GM23338 (cell line): ENCODE data around the gene DCAF7. TPM values are rescaled to one million over a fixed set of nuclear protein-coding genes. Genes with fewer than 3 reads are reported as not detected.

Experiments
- ATAC-seq: fragments of 200-7000 bp; cut with Tn5 transposase; 3 replicates; pipeline ENCODE4 v1.9.1; 2020
- DNase-seq: peaks from one replicate; pipeline ENCODE4 v3.0.0-alpha.2; 2015; ENCODE audit warnings: low spot score
- H2AFZ ChIP-seq: fragments of 200-600 bp; sonication (generic); 2 replicates; pipeline ENCODE4 v1.8.0; 2016; ENCODE audit warnings: antibody characterized with exemption, mild to moderate bottlenecking, moderate library complexity
- H3F3A ChIP-seq: fragments of 200-600 bp; sonication (generic); replicated peaks from 2 replicates; pipeline ENCODE4 v1.8.0; 2017; ENCODE audit warnings: antibody characterized with exemption, mixed run types, low read depth
- H3K27ac ChIP-seq: fragments of 200-600 bp; sonication (generic); 2 replicates; pipeline ENCODE4 v1.6.1; 2016; ENCODE audit warnings: low read depth
- H3K27me3 ChIP-seq: fragments of 200-600 bp; sonication (generic); 2 replicates; pipeline ENCODE4 v1.8.0; 2016; ENCODE audit warnings: mild to moderate bottlenecking, mixed run types, moderate library complexity; ENCODE audit not compliant: insufficient read depth
- H3K36me3 ChIP-seq: fragments of 200-600 bp; sonication (generic); 2 replicates; pipeline ENCODE4 v1.8.0; 2016; ENCODE audit warnings: mild to moderate bottlenecking; ENCODE audit not compliant: insufficient read depth
- H3K4me1 ChIP-seq: fragments of 200-600 bp; sonication (generic); 2 replicates; pipeline ENCODE4 v1.8.0; 2016; ENCODE audit warnings: mild to moderate bottlenecking, moderate library complexity; ENCODE audit not compliant: insufficient read depth
- H3K4me2 ChIP-seq: fragments of 200-600 bp; sonication (generic); 2 replicates; pipeline ENCODE4 v1.7.1; 2017; ENCODE audit warnings: mixed run types
- H3K4me3 ChIP-seq: fragments of 200-600 bp; sonication (generic); 2 replicates; pipeline ENCODE4 v1.6.1; 2016; ENCODE audit warnings: mixed run types
- H3K79me2 ChIP-seq: fragments of 200-600 bp; sonication (generic); replicated peaks from 2 replicates; pipeline ENCODE4 v1.8.0; 2017; ENCODE audit warnings: mild to moderate bottlenecking; ENCODE audit not compliant: insufficient read depth
- H3K9me2 ChIP-seq: fragments of 200-600 bp; sonication (generic); 2 replicates; pipeline ENCODE4 v1.8.0; 2017; ENCODE audit not compliant: insufficient read depth
- H4K20me1 ChIP-seq: fragments of 200-600 bp; sonication (generic); replicated peaks from 2 replicates; pipeline ENCODE4 v1.8.0; 2017; ENCODE audit warnings: mild to moderate bottlenecking; ENCODE audit not compliant: insufficient read depth
- H3K27ac Mint-ChIP-seq: 2 replicates; pipeline ENCODE4 v1.8.0; 2020; ENCODE audit warnings: inconsistent platforms, mild to moderate bottlenecking, moderate library complexity, mixed read lengths
- H3K27me3 Mint-ChIP-seq: 3 replicates; pipeline ENCODE4 v1.8.0; 2022; ENCODE audit warnings: low read depth, mild to moderate bottlenecking, moderate library complexity, mixed read lengths, inconsistent platforms; ENCODE audit not compliant: insufficient read depth, poor library complexity
- H3K36me3 Mint-ChIP-seq: 3 replicates; pipeline ENCODE4 v1.8.0; 2021; ENCODE audit warnings: low read depth, mild to moderate bottlenecking, inconsistent platforms, moderate library complexity, mixed read lengths
- H3K4me1 Mint-ChIP-seq: 3 replicates; pipeline ENCODE4 v1.8.0; 2020; ENCODE audit warnings: mild to moderate bottlenecking, inconsistent platforms, mixed read lengths
- H3K4me3 Mint-ChIP-seq: 3 replicates; pipeline ENCODE4 v1.8.0; 2021; ENCODE audit warnings: moderate library complexity, mild to moderate bottlenecking, inconsistent platforms, mixed read lengths
- H3K9me3 Mint-ChIP-seq: 3 replicates; pipeline ENCODE4 v1.8.0; 2020; ENCODE audit warnings: moderate library complexity, mild to moderate bottlenecking, inconsistent platforms, mixed read lengths
- CREB1 ChIP-seq: fragments of 250-450 bp; sonication (Bioruptor Pico); IDR thresholded peaks from 2 replicates; pipeline ENCODE4 v1.5.0; 2020; ENCODE audit warnings: low read depth, mild to moderate bottlenecking, moderate library complexity
- ETS1 ChIP-seq: IDR thresholded peaks from 2 replicates; pipeline ENCODE4 v1.6.1; 2016; ENCODE audit warnings: antibody characterized with exemption
- EZH2 ChIP-seq: fragments of 200-600 bp; sonication (generic); IDR thresholded peaks from one replicate; pipeline ENCODE4 v1.8.0; 2017; ENCODE audit warnings: antibody characterized with exemption, mild to moderate bottlenecking, low read depth; ENCODE audit not compliant: unreplicated experiment
- EZH2phosphoT487 ChIP-seq: fragments of 200-600 bp; sonication (generic); IDR thresholded peaks from one replicate; pipeline ENCODE4 v1.8.1; 2018; ENCODE audit warnings: antibody characterized with exemption; ENCODE audit not compliant: unreplicated experiment
- JUNB ChIP-seq: IDR thresholded peaks from one replicate; pipeline ENCODE4 v1.6.1; 2016; ENCODE audit warnings: antibody characterized with exemption; ENCODE audit not compliant: unreplicated experiment
- NANOG ChIP-seq: IDR thresholded peaks from 2 replicates; pipeline ENCODE4 v1.6.1; 2016; ENCODE audit warnings: antibody characterized with exemption, borderline replicate concordance
- POLR2AphosphoS5 ChIP-seq: IDR thresholded peaks from 2 replicates; pipeline ENCODE4 v1.6.1; 2016; ENCODE audit warnings: antibody characterized with exemption, low read depth
- STAT1 ChIP-seq: IDR thresholded peaks from one replicate; pipeline ENCODE4 v1.6.1; 2016; ENCODE audit warnings: antibody characterized with exemption; ENCODE audit not compliant: unreplicated experiment
- ZNF114 ChIP-seq: fragments of 250-450 bp; sonication (Bioruptor Pico); IDR thresholded peaks from 2 replicates; pipeline ENCODE4 v1.5.0; 2020; ENCODE audit warnings: mild to moderate bottlenecking, moderate library complexity
- ZNF331 ChIP-seq: fragments of 250-450 bp; sonication (Bioruptor Pico); IDR thresholded peaks from 2 replicates; pipeline ENCODE4 v1.5.0; 2020; ENCODE audit warnings: low read depth, mild to moderate bottlenecking, moderate library complexity
- polyA plus RNA-seq: library from polyadenylated mRNA; unstranded; fragments of >200 nt; fragmentation: Nextera tagmentation; extraction: Ambion mirVana; gene quantifications from 2 replicates; pipeline ENCODE4 v1.2.1, GENCODE V29; 2016
- total RNA-seq: library from RNA; depleted of rRNA; stranded (reverse); fragments of >200 nt; shearing (Covaris generic); gene quantifications from 2 replicates; pipeline ENCODE4 v1.2.3, GENCODE V29; 2014
- TF ChIP-seq, protein P1 (sequence below), 2 experiments: fragments of 200-600 bp in 1 of 2; sonication (generic) in 1 of 2; conservative IDR thresholded peaks; 2 replicates each; pipeline versions ENCODE4 v1.5.1 to v1.6.1; 2016 to 2017; ENCODE audit warnings: antibody characterized with exemption in 2 of 2, low read depth in 2 of 2, mild to moderate bottlenecking in 2 of 2, moderate library complexity in 1 of 2
- TF ChIP-seq, protein P2 (sequence below): fragments of 250-450 bp; sonication (Bioruptor Pico); IDR thresholded peaks from 2 replicates; pipeline ENCODE4 v1.5.0; 2020; ENCODE audit warnings: mild to moderate bottlenecking, moderate library complexity
- TF ChIP-seq, protein P3 (sequence below): IDR thresholded peaks from one replicate; pipeline ENCODE4 v1.6.1; 2018; ENCODE audit warnings: antibody characterized with exemption; ENCODE audit not compliant: unreplicated experiment

DCAF7 gene
- total and polyA plus RNA-seq, 2 experiments from 2014 or later = 31.3 to 60.1 TPM

GRCh38 chr17:63519972-63520882, 30.1 kb upstream of the DCAF7 start:
- Histone ChIP-seq H3K4me2 (peak overlapping the region; percentile 32; the same call in 1 of the 2 replicates), H3K4me3 (no peak overlapping the region), H3K79me2 (no peaks in the 10 kb centered on the region), H4K20me1 (no peaks in the 10 kb centered on the region), H3K9me2 (no peaks in the 10 kb centered on the region), H3K27ac (no peak overlapping the region), H2AFZ (no peak overlapping the region), H3K36me3 (no peaks in the 10 kb centered on the region), H3K27me3 (no peaks in the 10 kb centered on the region), H3K4me1 (0 out of 2 replicates have a peak, but pooled peaks cover 4% of the 10 kb centered on the region), H3F3A (no peaks in the 10 kb centered on the region)
- TF ChIP-seq CREB1 (no peak), ZNF114 (CRISPR knock-in tag) (no peak), NANOG (no peak), JUNB (no peak), ZNF331 (CRISPR knock-in tag) (no peak), EZH2 (no peak), ETS1 (no peak), EZH2phosphoT487 (no peak), POLR2AphosphoS5 (no peak), STAT1 (no peak)
- TF ChIP-seq, protein P1, sequence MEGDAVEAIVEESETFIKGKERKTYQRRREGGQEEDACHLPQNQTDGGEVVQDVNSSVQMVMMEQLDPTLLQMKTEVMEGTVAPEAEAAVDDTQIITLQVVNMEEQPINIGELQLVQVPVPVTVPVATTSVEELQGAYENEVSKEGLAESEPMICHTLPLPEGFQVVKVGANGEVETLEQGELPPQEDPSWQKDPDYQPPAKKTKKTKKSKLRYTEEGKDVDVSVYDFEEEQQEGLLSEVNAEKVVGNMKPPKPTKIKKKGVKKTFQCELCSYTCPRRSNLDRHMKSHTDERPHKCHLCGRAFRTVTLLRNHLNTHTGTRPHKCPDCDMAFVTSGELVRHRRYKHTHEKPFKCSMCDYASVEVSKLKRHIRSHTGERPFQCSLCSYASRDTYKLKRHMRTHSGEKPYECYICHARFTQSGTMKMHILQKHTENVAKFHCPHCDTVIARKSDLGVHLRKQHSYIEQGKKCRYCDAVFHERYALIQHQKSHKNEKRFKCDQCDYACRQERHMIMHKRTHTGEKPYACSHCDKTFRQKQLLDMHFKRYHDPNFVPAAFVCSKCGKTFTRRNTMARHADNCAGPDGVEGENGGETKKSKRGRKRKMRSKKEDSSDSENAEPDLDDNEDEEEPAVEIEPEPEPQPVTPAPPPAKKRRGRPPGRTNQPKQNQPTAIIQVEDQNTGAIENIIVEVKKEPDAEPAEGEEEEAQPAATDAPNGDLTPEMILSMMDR (conservative IDR thresholded peaks at IDR 0.05; ENCODE audit: low read depth in 2 of 2) = no peak
- TF ChIP-seq, protein P2, sequence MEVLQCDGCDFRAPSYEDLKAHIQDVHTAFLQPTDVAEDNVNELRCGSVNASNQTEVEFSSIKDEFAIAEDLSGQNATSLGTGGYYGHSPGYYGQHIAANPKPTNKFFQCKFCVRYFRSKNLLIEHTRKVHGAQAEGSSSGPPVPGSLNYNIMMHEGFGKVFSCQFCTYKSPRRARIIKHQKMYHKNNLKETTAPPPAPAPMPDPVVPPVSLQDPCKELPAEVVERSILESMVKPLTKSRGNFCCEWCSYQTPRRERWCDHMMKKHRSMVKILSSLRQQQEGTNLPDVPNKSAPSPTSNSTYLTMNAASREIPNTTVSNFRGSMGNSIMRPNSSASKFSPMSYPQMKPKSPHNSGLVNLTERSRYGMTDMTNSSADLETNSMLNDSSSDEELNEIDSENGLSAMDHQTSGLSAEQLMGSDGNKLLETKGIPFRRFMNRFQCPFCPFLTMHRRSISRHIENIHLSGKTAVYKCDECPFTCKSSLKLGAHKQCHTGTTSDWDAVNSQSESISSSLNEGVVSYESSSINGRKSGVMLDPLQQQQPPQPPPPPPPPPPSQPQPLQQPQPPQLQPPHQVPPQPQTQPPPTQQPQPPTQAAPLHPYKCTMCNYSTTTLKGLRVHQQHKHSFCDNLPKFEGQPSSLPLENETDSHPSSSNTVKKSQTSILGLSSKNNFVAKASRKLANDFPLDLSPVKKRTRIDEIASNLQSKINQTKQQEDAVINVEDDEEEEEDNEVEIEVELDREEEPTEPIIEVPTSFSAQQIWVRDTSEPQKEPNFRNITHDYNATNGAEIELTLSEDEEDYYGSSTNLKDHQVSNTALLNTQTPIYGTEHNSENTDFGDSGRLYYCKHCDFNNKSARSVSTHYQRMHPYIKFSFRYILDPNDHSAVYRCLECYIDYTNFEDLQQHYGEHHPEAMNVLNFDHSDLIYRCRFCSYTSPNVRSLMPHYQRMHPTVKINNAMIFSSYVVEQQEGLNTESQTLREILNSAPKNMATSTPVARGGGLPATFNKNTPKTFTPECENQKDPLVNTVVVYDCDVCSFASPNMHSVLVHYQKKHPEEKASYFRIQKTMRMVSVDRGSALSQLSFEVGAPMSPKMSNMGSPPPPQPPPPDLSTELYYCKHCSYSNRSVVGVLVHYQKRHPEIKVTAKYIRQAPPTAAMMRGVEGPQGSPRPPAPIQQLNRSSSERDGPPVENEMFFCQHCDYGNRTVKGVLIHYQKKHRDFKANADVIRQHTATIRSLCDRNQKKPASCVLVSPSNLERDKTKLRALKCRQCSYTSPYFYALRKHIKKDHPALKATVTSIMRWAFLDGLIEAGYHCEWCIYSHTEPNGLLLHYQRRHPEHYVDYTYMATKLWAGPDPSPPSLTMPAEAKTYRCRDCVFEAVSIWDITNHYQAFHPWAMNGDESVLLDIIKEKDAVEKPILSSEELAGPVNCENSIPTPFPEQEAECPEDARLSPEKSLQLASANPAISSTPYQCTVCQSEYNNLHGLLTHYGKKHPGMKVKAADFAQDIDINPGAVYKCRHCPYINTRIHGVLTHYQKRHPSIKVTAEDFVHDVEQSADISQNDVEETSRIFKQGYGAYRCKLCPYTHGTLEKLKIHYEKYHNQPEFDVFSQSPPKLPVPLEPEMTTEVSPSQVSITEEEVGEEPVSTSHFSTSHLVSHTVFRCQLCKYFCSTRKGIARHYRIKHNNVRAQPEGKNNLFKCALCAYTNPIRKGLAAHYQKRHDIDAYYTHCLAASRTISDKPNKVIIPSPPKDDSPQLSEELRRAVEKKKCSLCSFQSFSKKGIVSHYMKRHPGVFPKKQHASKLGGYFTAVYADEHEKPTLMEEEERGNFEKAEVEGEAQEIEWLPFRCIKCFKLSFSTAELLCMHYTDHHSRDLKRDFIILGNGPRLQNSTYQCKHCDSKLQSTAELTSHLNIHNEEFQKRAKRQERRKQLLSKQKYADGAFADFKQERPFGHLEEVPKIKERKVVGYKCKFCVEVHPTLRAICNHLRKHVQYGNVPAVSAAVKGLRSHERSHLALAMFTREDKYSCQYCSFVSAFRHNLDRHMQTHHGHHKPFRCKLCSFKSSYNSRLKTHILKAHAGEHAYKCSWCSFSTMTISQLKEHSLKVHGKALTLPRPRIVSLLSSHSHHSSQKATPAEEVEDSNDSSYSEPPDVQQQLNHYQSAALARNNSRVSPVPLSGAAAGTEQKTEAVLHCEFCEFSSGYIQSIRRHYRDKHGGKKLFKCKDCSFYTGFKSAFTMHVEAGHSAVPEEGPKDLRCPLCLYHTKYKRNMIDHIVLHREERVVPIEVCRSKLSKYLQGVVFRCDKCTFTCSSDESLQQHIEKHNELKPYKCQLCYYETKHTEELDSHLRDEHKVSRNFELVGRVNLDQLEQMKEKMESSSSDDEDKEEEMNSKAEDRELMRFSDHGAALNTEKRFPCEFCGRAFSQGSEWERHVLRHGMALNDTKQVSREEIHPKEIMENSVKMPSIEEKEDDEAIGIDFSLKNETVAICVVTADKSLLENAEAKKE (CRISPR knock-in tag) = no peak
- TF ChIP-seq, protein P3, sequence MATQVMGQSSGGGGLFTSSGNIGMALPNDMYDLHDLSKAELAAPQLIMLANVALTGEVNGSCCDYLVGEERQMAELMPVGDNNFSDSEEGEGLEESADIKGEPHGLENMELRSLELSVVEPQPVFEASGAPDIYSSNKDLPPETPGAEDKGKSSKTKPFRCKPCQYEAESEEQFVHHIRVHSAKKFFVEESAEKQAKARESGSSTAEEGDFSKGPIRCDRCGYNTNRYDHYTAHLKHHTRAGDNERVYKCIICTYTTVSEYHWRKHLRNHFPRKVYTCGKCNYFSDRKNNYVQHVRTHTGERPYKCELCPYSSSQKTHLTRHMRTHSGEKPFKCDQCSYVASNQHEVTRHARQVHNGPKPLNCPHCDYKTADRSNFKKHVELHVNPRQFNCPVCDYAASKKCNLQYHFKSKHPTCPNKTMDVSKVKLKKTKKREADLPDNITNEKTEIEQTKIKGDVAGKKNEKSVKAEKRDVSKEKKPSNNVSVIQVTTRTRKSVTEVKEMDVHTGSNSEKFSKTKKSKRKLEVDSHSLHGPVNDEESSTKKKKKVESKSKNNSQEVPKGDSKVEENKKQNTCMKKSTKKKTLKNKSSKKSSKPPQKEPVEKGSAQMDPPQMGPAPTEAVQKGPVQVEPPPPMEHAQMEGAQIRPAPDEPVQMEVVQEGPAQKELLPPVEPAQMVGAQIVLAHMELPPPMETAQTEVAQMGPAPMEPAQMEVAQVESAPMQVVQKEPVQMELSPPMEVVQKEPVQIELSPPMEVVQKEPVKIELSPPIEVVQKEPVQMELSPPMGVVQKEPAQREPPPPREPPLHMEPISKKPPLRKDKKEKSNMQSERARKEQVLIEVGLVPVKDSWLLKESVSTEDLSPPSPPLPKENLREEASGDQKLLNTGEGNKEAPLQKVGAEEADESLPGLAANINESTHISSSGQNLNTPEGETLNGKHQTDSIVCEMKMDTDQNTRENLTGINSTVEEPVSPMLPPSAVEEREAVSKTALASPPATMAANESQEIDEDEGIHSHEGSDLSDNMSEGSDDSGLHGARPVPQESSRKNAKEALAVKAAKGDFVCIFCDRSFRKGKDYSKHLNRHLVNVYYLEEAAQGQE = no peak
- Mint-ChIP-seq H3K27me3 (peaks cover 9% of the 10 kb centered on the region), H3K9me3 (no peaks in the 10 kb centered on the region; the same call in 2 of the 3 replicates), H3K4me1 (peaks cover 29% of the 10 kb centered on the region), H3K4me3 (no peak overlapping the region), H3K27ac (no peak overlapping the region; the same call in 1 of the 2 replicates), H3K36me3 (no peaks in the 10 kb centered on the region)
- no peak for ATAC-seq
- peak; percentile 19 for DNase-seq
